Measurements from ENCODE around the gene KCTD2.
A peak's percentile ranks its signal among the peaks of the same experiment; 100 is the strongest.
"Not testable (repeated sequence)": the region's sequence is repeated elsewhere in the genome, so short reads cannot be mapped to it uniquely, and the experiment has no call there.

KCTD2 gene

GRCh38 chr17:75033346-75034235 lies 13.4 kb upstream of the KCTD2 start:
- TF ChIP-seq CTCF (IDR thresholded peaks at IDR 0.05; ENCODE audit: low read depth, low read length), result 0 out of 2 replicates have a peak, but pooled peaks have one; percentile 4
- peak overlapping the region; percentile 73 for H3K4me3 ChIP-seq (ENCODE audit: low read depth, low read length)

- H3K4me3 ChIP-seq (ENCODE audit: low read depth, low read length), result peak overlapping the region; percentile 73
- no peak for TF ChIP-seq CTCF (IDR thresholded peaks at IDR 0.05; ENCODE audit: low read depth, low read length)
Observed at GRCh38 chr17:75034236-75034908, 12.7 kb upstream of the KCTD2 start.

GRCh38 chr17:75036643-75037268 lies 10.3 kb upstream of the KCTD2 start:
- no peak overlapping the region for H3K4me3 ChIP-seq (ENCODE audit: low read depth, low read length)
- no peak for TF ChIP-seq CTCF (IDR thresholded peaks at IDR 0.05; ENCODE audit: low read depth, low read length)

GRCh38 chr17:75039238-75039637 lies 7.8 kb upstream of the KCTD2 start:
- no peak for TF ChIP-seq CTCF (IDR thresholded peaks at IDR 0.05; ENCODE audit: low read depth, low read length)

GRCh38 chr17:75041656-75042280 lies 5.3 kb upstream of the KCTD2 start:
- no peak overlapping the region for H3K4me3 ChIP-seq (ENCODE audit: low read depth, low read length)
- TF ChIP-seq CTCF (IDR thresholded peaks at IDR 0.05; ENCODE audit: low read depth, low read length), result no peak

More at GRCh38 chr17:75039238-75039637, 7.8 kb upstream of the KCTD2 start:
- H3K4me3 ChIP-seq (ENCODE audit: low read depth, low read length), result no peak overlapping the region

GRCh38 chr17:75043789-75044188 lies 3.2 kb upstream of the KCTD2 start:
- not testable (repeated sequence) for H3K4me3 ChIP-seq (ENCODE audit: low read depth, low read length)

GRCh38 chr17:75044716-75045115 lies 2.3 kb upstream of the KCTD2 start:
- TF ChIP-seq CTCF (IDR thresholded peaks at IDR 0.05; ENCODE audit: low read depth, low read length), result no peak
- H3K4me3 ChIP-seq (ENCODE audit: low read depth, low read length), result no peak overlapping the region

- H3K4me3 ChIP-seq (ENCODE audit: low read depth, low read length), result peak overlapping the region; percentile 92
Observed at GRCh38 chr17:75045946-75046406, 1.0 kb upstream of the KCTD2 start.

Data from WI38 (cell line).